ENCODE results near the gene P3H3.

Gene P3H3

GRCh38 chr12:6827982-6828780 is at the start of gene P3H3:
P3H3 (plus strand) TSS chr12:6828407; CDS start chr12:6828441, 34 bp downstream.
- DNase-seq: no peak

GRCh38 chr12:6778574-6779550 is 49.3 kb upstream of the P3H3 start:
- DNase-seq: peak; percentile 88

GRCh38 chr12:6779708-6780432 is 48.3 kb upstream of the P3H3 start:
- no peak for DNase-seq

- no peak for DNase-seq
Observed at GRCh38 chr12:6780573-6780972, 47.6 kb upstream of the P3H3 start.

GRCh38 chr12:6782119-6782518 is 46.1 kb upstream of the P3H3 start:
- no peak for DNase-seq

GRCh38 chr12:6782850-6783566 is 45.2 kb upstream of the P3H3 start:
- no peak for DNase-seq

GRCh38 chr12:6783828-6784227 is 44.4 kb upstream of the P3H3 start:
- no peak for DNase-seq

- DNase-seq: no peak
Observed at GRCh38 chr12:6784296-6784695, 43.9 kb upstream of the P3H3 start.

GRCh38 chr12:6784761-6785160 is 43.4 kb upstream of the P3H3 start:
- no peak for DNase-seq

GRCh38 chr12:6786416-6787094 is 41.7 kb upstream of the P3H3 start:
- DNase-seq: no peak

- no peak for DNase-seq
Observed at GRCh38 chr12:6787309-6787708, 40.9 kb upstream of the P3H3 start.

GRCh38 chr12:6788972-6789924 is 39.0 kb upstream of the P3H3 start, which contains the start of gene CD4:
CD4 (plus strand) TSS chr12:6789528; CDS start chr12:6800139, 10,611 bp downstream.
- peak; percentile 81 for DNase-seq

- peak; percentile 46 for DNase-seq
Observed at GRCh38 chr12:6790496-6791150, 37.6 kb upstream of the P3H3 start.

- peak; percentile 54 for DNase-seq
Observed at GRCh38 chr12:6791931-6792520, 36.2 kb upstream of the P3H3 start.

GRCh38 chr12:6792522-6793201 is 35.5 kb upstream of the P3H3 start:
- peak; percentile 85 for DNase-seq

GRCh38 chr12:6795088-6795487 is 33.1 kb upstream of the P3H3 start:
- DNase-seq: no peak

GRCh38 chr12:6796576-6796975 is 31.6 kb upstream of the P3H3 start:
- no peak for DNase-seq

GRCh38 chr12:6799147-6799546 is 29.1 kb upstream of the P3H3 start:
- no peak for DNase-seq

GRCh38 chr12:6807170-6807569 is 21.0 kb upstream of the P3H3 start:
- no peak for DNase-seq
